Adrenal gland (tissue), 12 donors: Measurements from ENCODE around the gene ADAM10. TPM values are rescaled to one million over a fixed set of nuclear protein-coding genes. Genes with fewer than 3 reads are reported as not detected.

ENCODE experiments used
- DNase-seq, 7 donors: peaks; one replicate each; pipeline ENCODE4 v3.0.0-alpha.2; 2019 to 2020
- H3K27ac ChIP-seq, 5 donors: fragments of 200-600 bp; sonication (generic) in 4 of 5; 1 replicate in 3 of 5; 2 replicates in 2 of 5; pipeline versions ENCODE4 v1.5.1 to v1.8.0; 2016 to 2020; ENCODE audit warnings: mild to moderate bottlenecking in 1 of 5
- H3K27me3 ChIP-seq: fragments of 200-600 bp; 2 replicates; pipeline ENCODE4 v1.8.0; 2021
- H3K36me3 ChIP-seq, 2 donors: fragments of 200-600 bp; replicated peaks in 1 of 2; 1 replicate in 1 of 2; 2 replicates in 1 of 2; pipeline versions ENCODE4 v1.5.1 to v1.8.0; 2018 to 2022
- H3K4me1 ChIP-seq, 2 donors: fragments of 200-600 bp; replicated peaks in 1 of 2; 1 replicate in 1 of 2; 2 replicates in 1 of 2; pipeline versions ENCODE4 v1.5.1 to v1.8.0; 2018 to 2021
- H3K4me3 ChIP-seq, 4 donors: fragments of 200-600 bp; sonication (generic) in 3 of 4; one replicate each; pipeline ENCODE4 v1.5.1; 2016 to 2018
- H3K9me3 ChIP-seq, 3 donors: fragments of 200-600 bp; sonication (generic) in 1 of 3; replicated peaks in 1 of 3; 1 replicate in 2 of 3; 2 replicates in 1 of 3; pipeline versions ENCODE4 v1.5.1 to v1.8.0; 2016 to 2021
- POLR2A ChIP-seq, 2 donors: fragments of 450-650 bp; IDR thresholded peaks; one replicate each; pipeline ENCODE4 v1.6.1; 2017; ENCODE audit warnings: antibody characterized with exemption in 2 of 2, mild to moderate bottlenecking in 2 of 2, moderate library complexity in 1 of 2
- WGBS, 4 donors: extraction: QIAGEN DNeasy Blood & Tissue Kit in 2 of 4; methylation state at CpG; one replicate each; pipeline versions ENCODE4 v1.1.5 to v1.1.7; 2013 to 2017; 5-methylcytosine and 5-hydroxymethylcytosine counted together
- intact Hi-C, 2 donors: fragments of 100-400 bp; cut with DNase I; formaldehyde crosslinking; loops; one replicate each; pipeline versions ENCODE4 v1.14.1 to v1.15.0; 2022 to 2023
- polyA plus RNA-seq, 3 donors: library from polyadenylated mRNA; stranded (reverse); fragments of 200-250 nt in 2 of 3; fragments of 350-450 nt in 1 of 3; fragmentation: Illumina TruSeq in 1 of 3; extraction: RNeasy Lipid Tissue Mini Kit (QIAGEN cat#74804) in 1 of 3; gene quantifications; one replicate each; pipeline ENCODE4 v1.2.3, GENCODE V29; 2013 to 2014
- total RNA-seq, 9 donors: library from RNA; depleted of rRNA in 4 of 9; stranded (reverse); fragments of >200 nt in 4 of 9; fragments of 120-200 nt in 1 of 9; fragmentation: NEBNext Ultra II Directional in 1 of 9; extraction: Animal tissue kit (Norgen Biotek cat#: 25700) in 1 of 9; gene quantifications; one replicate each; pipeline versions ENCODE4 v1.1.0 to v1.2.4, GENCODE V29; 2013 to 2023
- TF ChIP-seq, protein P1 (sequence below), 6 experiments: fragments of 450-650 bp in 4 of 6; fragments of 200-600 bp in 2 of 6; sonication (generic) in 1 of 6; IDR thresholded peaks; 1 replicate in 5 of 6; 2 replicates in 1 of 6; pipeline versions ENCODE4 v1.5.1 to v1.8.0; 2016 to 2021; ENCODE audit warnings: antibody characterized with exemption in 6 of 6, mild to moderate bottlenecking in 2 of 6, moderate library complexity in 1 of 6
- donor health status: healthy with polysubstance abuse.
- donor health status: Bipolar disorder and iron deficiency.
- donor health status: DM: yes; HTN: yes; CAD: no.
- donor health status: DM: no; HTN: no; CAD: no.
- donor health status: DM: no; HTN: no; CAD: no.
- donor health status: DM: yes; HTN: yes; CAD: no.

The ADAM10 gene
- total and polyA plus RNA-seq, 12 donors, result 6.2 to 97.9 (median 50.7) TPM

DNA sequence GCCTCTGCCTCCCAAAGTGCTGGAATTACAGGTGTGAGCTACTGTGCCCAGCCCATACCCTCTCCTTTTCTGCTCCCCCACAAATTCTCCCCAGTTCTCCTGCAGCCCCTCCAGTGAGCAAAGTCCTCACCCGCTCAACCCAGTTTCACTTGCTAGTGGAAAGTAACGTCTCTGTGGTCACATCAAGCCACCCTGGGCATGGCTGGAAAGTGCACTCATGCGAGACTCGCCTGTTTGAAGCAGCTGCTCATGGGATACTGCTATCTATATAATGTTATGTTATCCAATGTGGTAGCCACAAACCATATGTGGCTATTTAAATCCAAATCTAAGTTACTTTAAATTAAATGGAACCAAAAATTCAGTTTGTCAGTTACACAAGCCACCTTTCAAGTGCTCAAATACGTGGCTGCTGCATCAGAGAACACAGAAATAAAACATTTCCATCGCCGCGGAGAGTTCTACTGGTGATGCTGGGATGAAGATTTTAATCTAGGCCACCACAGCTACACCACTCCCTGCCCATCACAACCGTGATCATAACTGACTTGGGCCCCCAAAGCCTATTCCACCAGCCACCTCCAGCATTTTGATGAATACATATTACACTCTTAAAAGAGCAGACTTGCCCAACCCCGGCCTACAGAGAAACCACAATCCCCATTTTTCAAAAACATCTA, 198.3 kb downstream of the ADAM10 start:
- intact Hi-C loops, result loop anchor here in 1 of 2 donors (10.0 kb wide), 1 partner anchor 276 kb away; no protein-coding TSS in a partner anchor
- H3K36me3 ChIP-seq, result no peaks in the 10 kb centered on the region
- peaks cover 10 to 20% of the 10 kb centered on the region in 2 donors for H3K4me1 ChIP-seq
- TF ChIP-seq, protein P1, sequence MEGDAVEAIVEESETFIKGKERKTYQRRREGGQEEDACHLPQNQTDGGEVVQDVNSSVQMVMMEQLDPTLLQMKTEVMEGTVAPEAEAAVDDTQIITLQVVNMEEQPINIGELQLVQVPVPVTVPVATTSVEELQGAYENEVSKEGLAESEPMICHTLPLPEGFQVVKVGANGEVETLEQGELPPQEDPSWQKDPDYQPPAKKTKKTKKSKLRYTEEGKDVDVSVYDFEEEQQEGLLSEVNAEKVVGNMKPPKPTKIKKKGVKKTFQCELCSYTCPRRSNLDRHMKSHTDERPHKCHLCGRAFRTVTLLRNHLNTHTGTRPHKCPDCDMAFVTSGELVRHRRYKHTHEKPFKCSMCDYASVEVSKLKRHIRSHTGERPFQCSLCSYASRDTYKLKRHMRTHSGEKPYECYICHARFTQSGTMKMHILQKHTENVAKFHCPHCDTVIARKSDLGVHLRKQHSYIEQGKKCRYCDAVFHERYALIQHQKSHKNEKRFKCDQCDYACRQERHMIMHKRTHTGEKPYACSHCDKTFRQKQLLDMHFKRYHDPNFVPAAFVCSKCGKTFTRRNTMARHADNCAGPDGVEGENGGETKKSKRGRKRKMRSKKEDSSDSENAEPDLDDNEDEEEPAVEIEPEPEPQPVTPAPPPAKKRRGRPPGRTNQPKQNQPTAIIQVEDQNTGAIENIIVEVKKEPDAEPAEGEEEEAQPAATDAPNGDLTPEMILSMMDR (IDR thresholded peaks at IDR 0.05), result no peak
- no peak for TF ChIP-seq POLR2A (IDR thresholded peaks at IDR 0.05)
- WGBS, 4 donors, result 89 to 92% (median 90%) methylated on average over 10 of the region's 10 CpGs
- H3K27me3 ChIP-seq, result no peaks in the 10 kb centered on the region
- no peaks in the 10 kb centered on the region for H3K9me3 ChIP-seq
- DNase-seq, result peak in 1 of 7 donors; percentile 23
- peak overlapping the region in 1 of 5 donors; percentile 72 for H3K27ac ChIP-seq
- H3K4me3 ChIP-seq, result no peak overlapping the region

DNA sequence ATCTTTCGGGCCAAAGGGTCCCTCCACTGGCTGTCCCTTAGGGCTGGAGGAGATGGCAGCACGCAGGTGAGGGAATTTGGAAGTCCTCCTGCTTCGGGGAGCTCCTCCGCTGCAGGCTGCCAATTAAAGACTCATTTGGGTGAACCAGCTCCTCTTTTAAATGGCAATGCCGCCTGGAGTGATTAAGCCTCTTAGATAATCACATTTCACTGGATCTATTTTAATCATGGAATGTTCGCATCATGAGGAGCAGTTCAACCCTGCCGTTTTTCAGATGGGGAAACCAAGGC, 199.8 kb downstream of the ADAM10 start:
- Histone ChIP-seq H3K4me3 (no peak overlapping the region), H3K27me3 (no peaks in the 10 kb centered on the region), H3K36me3 (no peaks in the 10 kb centered on the region), H3K4me1 (peaks cover 10 to 20% of the 10 kb centered on the region in 2 donors), H3K9me3 (no peaks in the 10 kb centered on the region), H3K27ac (no peak overlapping the region)
- intact Hi-C loops, result loop anchor here in 1 of 2 donors (10.0 kb wide), 2 partner anchors 115 to 275 kb away; partner anchors contain the start of gene LIPC
- TF ChIP-seq POLR2A (IDR thresholded peaks at IDR 0.05), result no peak
- TF ChIP-seq, protein P1 (IDR thresholded peaks at IDR 0.05), result no peak
- no peak for DNase-seq
- WGBS, 4 donors, result 92 to 98% (median 94%) methylated on average over 3 to 7 of the region's 7 CpGs

DNA sequence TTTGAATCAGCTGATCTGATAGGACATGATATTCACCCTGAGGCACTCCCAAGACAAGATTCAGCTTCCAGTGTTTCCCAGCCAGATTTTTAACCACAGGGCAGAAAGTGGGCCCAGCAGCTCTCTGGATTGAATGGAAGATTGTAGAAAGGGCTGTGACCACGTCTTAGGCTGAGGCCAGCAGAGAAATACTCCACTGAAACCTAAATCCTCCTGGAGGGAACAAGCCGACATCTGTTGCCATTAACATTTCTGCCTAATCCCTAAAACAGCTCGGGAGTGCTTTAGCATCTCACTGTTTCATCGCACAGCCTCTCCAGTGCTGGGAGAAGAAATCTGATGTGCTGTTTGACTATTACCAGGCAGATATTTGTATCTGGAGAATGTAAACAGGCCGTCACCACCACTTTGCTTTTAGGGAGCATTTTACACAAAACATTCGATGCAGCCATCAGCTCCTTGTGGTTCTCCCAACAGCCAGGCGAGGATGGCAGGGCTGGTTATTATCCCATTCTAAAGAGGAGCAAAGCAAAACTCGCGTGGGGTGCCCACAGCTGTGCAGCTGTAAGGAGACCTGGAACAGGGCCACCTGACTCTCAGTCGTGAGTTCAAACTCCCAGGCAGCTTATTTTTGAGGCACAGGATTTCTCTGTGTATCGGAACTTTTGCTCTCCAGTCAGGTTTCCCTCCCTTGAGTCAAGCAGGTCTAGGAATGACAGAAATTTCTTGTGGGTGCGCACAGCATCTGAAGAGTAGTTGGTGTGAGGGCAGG, 200.3 kb downstream of the ADAM10 start:
- intact Hi-C loops, result loop anchor here in 1 of 2 donors (10.0 kb wide), 1 partner anchor 114 kb away; the partner anchor contains the start of gene LIPC
- WGBS, 4 donors, result 77 to 93% (median 88%) methylated on average over 10 to 12 of the region's 12 CpGs
- no peak for TF ChIP-seq POLR2A (IDR thresholded peaks at IDR 0.05)
- TF ChIP-seq, protein P1 (IDR thresholded peaks at IDR 0.05), result no peak
- Histone ChIP-seq H3K4me1 (peaks cover 10 to 20% of the 10 kb centered on the region in 2 donors), H3K9me3 (no peaks in the 10 kb centered on the region), H3K27ac (no peak overlapping the region), H3K36me3 (no peaks in the 10 kb centered on the region), H3K4me3 (no peak overlapping the region), H3K27me3 (no peaks in the 10 kb centered on the region)
- peak in 1 of 7 donors; percentile 40 for DNase-seq

DNA sequence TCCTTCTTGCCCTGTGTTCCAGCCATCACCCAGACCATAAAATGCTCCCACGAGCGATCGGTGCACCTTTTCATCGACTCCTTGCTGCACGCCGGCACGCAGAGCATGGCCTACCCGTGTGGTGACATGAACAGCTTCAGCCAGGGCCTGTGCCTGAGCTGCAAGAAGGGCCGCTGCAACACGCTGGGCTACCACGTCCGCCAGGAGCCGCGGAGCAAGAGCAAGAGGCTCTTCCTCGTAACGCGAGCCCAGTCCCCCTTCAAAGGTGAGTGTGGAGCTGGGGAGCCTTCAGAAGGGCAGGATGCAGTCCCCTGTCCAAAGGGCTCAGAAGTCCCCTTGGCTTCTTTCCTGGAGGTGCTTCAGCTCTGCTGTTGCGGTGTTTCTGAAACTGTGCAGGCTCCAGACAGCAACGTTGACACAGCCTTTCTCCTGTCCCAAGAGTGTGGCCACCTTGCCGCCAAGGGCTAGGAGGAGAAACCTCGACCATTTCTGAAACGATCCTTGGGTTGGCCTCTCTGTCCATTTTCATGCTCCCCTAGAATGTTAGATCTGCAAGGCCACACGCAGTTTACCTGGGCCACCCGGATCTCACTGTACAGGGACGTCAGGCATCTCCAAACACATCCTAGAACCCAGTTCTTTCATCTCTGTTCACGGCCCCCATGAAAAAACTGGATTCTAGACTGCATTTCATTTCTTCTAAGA, 201.0 kb downstream of the ADAM10 start:
- Histone ChIP-seq H3K36me3 (no peaks in the 10 kb centered on the region), H3K27ac (no peak overlapping the region), H3K4me1 (peaks cover 10 to 20% of the 10 kb centered on the region in 2 donors), H3K27me3 (no peaks in the 10 kb centered on the region), H3K4me3 (no peak overlapping the region), H3K9me3 (no peaks in the 10 kb centered on the region)
- intact Hi-C loops, result loop anchor here in 1 of 2 donors (10.0 kb wide), 1 partner anchor 114 kb away; the partner anchor contains the start of gene LIPC
- whole genome bisulfite sequencing, 4 donors, result 92 to 97% (median 94%) methylated on average over 13 to 26 of the region's 26 CpGs
- DNase-seq, result peak in 1 of 7 donors; percentile 48
- TF ChIP-seq, protein P1 (IDR thresholded peaks at IDR 0.05), result no peak
- no peak for TF ChIP-seq POLR2A (IDR thresholded peaks at IDR 0.05)
